ENCODE results near the gene MBD2.

DNA sequence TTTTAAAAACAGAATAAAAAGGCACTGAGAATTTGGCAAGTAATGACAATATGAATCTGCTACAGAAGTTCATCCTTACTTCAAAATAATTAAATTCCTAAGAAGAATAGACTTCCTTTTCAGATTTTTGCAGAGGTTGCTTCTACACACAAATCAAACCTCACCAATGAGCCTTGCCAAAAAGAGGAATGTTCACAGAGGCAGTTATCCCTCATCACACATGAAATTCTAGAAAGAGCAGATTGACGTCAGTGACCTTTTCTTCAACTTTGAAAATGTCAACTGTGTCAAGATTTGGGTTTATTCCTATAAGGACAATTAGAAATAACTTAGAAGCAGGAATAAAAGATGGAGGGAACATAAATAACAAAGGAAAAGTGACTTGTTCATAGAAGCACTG, 64.6 kb downstream of the MBD2 start:
- TF ChIP-seq POLR2A (IDR thresholded peaks at IDR 0.05; ENCODE audit: low read depth, low read length) (no peak), POLR2AphosphoS5 (IDR thresholded peaks at IDR 0.05; ENCODE audit: low read depth, low read length) (no peak)

All from GM12892 (cell line).